ENCODE results near the gene RAB17. TPM values are rescaled to one million over a fixed set of nuclear protein-coding genes. Genes with fewer than 3 reads are reported as not detected.

The RAB17 gene, protein sequence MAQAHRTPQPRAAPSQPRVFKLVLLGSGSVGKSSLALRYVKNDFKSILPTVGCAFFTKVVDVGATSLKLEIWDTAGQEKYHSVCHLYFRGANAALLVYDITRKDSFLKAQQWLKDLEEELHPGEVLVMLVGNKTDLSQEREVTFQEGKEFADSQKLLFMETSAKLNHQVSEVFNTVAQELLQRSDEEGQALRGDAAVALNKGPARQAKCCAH
- total RNA-seq (2022; extraction: Qiagen RNA extraction), result 0.19 to 0.54 TPM (median 0.32 TPM) in 5 replicates

DNA sequence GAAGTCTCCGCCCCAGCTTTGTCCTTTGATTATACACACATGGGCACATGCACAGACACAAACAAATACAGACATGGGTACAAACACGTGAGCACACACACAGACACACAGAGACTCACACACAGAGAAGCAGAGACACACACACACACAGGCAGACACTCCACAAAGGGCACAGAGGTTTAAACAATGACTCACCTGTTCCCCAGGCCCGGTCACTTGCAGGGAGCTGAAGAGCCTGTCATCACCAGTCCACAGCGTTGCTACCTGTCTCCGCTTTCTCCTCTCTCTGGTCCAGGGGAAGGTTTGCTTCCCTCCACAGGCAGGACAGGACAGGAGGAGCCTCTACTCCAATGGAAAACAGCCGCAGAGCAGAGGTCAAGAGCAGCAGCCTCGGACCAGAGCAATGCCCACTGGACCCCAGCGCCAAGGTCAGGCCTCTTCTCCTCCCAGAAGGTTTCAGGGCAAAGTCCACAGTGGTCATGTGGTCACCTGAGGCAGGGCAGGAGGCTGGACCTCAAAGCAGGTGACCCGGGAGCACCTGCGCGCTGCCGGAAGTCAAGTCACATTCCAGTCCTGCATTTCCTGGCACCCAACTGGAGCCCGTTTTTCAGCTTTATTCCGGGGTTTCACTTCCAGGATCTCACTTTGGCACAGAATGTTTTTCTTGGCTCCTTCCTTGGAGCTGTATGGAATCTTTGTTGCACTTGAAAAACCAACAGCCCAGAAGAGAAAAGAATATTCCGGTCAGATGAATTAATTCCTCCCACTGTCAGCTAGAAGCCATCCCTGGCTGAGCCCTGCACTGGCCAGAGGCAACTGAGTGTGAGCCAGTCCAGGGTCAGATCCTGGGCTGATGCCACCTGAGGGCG is at the start of gene RAB17:
Gene RAB17 (minus strand): TSS at position 463 of the 869 bp plus-strand sequence. CDS start 4,580 bp downstream, outside the sequence.

DNA sequence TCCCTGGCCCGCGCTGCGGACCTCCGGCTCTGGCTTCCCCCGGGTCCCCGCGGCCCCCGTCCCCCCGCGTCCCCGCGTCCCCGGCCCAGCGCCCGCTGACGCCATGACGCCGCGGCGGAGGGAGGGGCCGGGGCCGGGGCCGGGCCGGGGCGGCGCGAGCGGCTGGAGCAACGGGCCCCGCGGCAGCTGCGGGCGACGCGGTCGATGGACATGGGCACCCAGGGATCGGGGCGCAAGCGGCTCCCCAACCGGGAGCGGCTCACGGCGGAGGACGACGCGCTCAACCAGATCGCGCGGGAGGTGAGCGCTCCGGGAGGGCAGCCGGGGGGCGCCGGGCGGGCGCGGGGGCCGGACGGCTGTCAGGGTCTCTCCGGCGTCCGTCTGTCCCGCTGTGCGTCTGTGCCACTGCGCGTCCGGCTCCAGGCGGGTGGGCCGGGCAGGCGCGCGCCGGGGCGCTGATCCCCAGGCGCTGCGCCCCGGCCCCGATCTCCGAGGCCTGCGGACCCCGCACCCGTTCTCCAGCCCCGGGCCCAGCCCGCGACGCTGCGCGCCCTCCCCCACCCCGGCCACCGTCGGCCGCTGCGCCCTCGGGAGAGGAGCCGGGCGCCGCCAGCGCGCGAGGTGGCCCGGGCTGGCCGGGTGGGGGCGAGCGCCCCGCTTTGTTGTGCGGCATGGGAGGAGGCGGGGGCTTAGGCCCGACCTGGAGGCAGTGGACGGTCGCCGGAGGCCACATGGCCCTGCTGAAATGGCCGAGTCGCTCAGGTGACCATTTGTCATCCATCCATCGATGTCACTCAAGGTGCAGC is 37.1 kb upstream of the RAB17 start, which contains the start of gene LRRFIP1:
Gene LRRFIP1 (plus strand): TSS at position 147 of the 806 bp plus-strand sequence. CDS start 58 bp downstream, at position 205.

DNA sequence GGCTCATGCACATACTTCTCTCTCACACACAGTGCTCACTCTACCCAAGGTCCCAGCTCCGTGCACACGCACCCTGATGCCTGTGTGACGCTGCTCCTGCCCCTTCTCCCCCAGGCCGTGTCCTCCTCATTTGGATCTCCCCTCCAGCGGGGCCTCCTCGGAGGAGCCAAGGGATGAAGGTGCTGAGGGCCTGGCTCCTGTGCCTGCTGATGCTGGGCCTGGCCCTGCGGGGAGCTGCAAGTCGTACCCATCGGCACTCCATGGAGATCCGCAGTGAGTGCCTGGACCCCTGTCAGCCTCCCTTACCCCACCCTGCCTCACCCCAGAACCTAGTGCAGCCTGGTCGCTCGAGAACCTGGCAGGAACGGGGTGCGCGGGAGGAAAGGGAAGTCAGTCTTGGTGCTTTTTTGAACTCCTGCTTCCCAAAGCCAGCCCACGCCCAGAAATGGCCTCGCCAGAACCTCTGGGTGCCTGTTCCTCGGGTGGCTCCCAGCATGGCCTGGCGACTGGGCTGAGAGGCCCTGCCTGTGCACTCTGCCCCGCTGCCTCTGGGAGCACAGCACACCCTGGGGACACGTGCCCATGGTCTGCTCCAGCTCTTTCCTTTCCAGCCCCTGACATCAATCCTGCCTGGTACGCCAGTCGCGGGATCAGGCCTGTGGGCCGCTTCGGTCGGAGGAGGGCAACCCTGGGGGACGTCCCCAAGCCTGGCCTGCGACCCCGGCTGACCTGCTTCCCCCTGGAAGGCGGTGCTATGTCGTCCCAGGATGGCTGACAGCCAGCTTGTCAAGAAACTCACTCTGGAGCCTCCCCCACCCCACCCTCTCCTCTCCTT is 23.9 kb downstream of the RAB17 start, which contains the start of gene PRLH:
Gene PRLH (plus strand): TSS at position 174 of the 835 bp plus-strand sequence. CDS start 0 bp downstream, at position 174.

Other genes with a start within 250 kb of the RAB17 start
- gene COL6A3, start 176.6 kb downstream of the RAB17 start, total RNA-seq (2022; extraction: Qiagen RNA extraction), result 0.18 to 0.41 TPM (median 0.33 TPM) in 5 replicates
- gene MLPH, start 103.5 kb downstream of the RAB17 start, total RNA-seq (2022; extraction: Qiagen RNA extraction), result 225 to 326 TPM (median 300 TPM) in 5 replicates
- gene PRLH, start 24.2 kb downstream of the RAB17 start, total RNA-seq (2022; extraction: Qiagen RNA extraction), result not detected in 5 replicates
- 74.0 to 105 TPM (median 93.0 TPM) in 5 replicates for gene LRRFIP1, start 36.9 kb upstream of the RAB17 start, total RNA-seq (2022; extraction: Qiagen RNA extraction)
- 0.09 to 0.24 TPM (median 0.19 TPM) in 5 replicates for gene RBM44, start 208.0 kb upstream of the RAB17 start, total RNA-seq (2022; extraction: Qiagen RNA extraction)

Data from A549 treated with dexamethasone at 1 μM for 4 hours (cell line).